AG09309 (cell line): Measurements from ENCODE around the gene GYG1.

ENCODE experiments used
- DNase-seq: peaks from one replicate; pipeline ENCODE4 v3.0.0-alpha.2; 2010; ENCODE audit warnings: low read depth
- H3K4me3 ChIP-seq: 2 replicates; pipeline ENCODE4 v1.5.1; 2011; ENCODE audit warnings: mild to moderate bottlenecking, low read depth, low read length, moderate library complexity; ENCODE audit not compliant: control insufficient read depth
- CTCF ChIP-seq: IDR thresholded peaks from 2 replicates; pipeline ENCODE4 v1.5.1; 2011; ENCODE audit warnings: mild to moderate bottlenecking, low read depth, low read length, inconsistent platforms; ENCODE audit not compliant: insufficient read depth, control insufficient read depth; ENCODE audit errors: missing control alignments

Gene GYG1

GRCh38 chr3:149020196-149020838 lies 29.0 kb downstream of the GYG1 start:
- no peak for DNase-seq
- H3K4me3 ChIP-seq, result no peak overlapping the region
- TF ChIP-seq CTCF, result no peak

- no peak overlapping the region for H3K4me3 ChIP-seq
- no peak for DNase-seq
- no peak for TF ChIP-seq CTCF
These were observed 29.5 kb downstream of the GYG1 start for GRCh38 chr3:149020839-149021252.

GRCh38 chr3:149021830-149022229 lies 30.5 kb downstream of the GYG1 start:
- DNase-seq, result no peak
- no peak overlapping the region for H3K4me3 ChIP-seq
- TF ChIP-seq CTCF, result no peak

GRCh38 chr3:149023951-149024350 lies 32.6 kb downstream of the GYG1 start:
- TF ChIP-seq CTCF, result no peak
- no peak for DNase-seq
- no peak overlapping the region for H3K4me3 ChIP-seq

- no peak for TF ChIP-seq CTCF
- H3K4me3 ChIP-seq, result no peak overlapping the region
- no peak for DNase-seq
These were observed 35.4 kb downstream of the GYG1 start for GRCh38 chr3:149026718-149027117.

- no peak for DNase-seq
- TF ChIP-seq CTCF, result no peak
- H3K4me3 ChIP-seq, result no peak overlapping the region
These were observed 39.8 kb downstream of the GYG1 start for GRCh38 chr3:149031096-149031495.
